DND-41 (cell line): ENCODE data around the gene PMEL.

ENCODE experiments used
- ATAC-seq: fragments of 200-7000 bp; cut with Tn5 transposase; 3 replicates; pipeline ENCODE4 v1.9.1; 2021; ENCODE audit warnings: low read depth; ENCODE audit not compliant: insufficient read depth
- DNase-seq: peaks from one replicate; pipeline ENCODE4 v3.0.0-alpha.2; 2020
- H2AFZ ChIP-seq: 2 replicates; pipeline ENCODE4 v1.6.0; 2012; ENCODE audit warnings: low read depth, low read length
- H3K27ac ChIP-seq: 2 replicates; pipeline ENCODE4 v1.5.1; 2012; ENCODE audit warnings: low read length, inconsistent platforms
- H3K27me3 ChIP-seq: fragments of 200-600 bp; sonication (generic); 2 replicates; pipeline ENCODE4 v1.6.0; 2012; ENCODE audit warnings: low read length, mild to moderate bottlenecking, inconsistent platforms; ENCODE audit not compliant: insufficient read depth, poor library complexity
- H3K36me3 ChIP-seq: 2 replicates; pipeline ENCODE4 v1.5.1; 2012; ENCODE audit warnings: low read length, inconsistent platforms; ENCODE audit not compliant: insufficient read depth
- H3K4me1 ChIP-seq: 2 replicates; pipeline ENCODE4 v1.5.1; 2012; ENCODE audit warnings: mild to moderate bottlenecking, low read length; ENCODE audit not compliant: insufficient read depth
- H3K4me2 ChIP-seq: 2 replicates; pipeline ENCODE4 v1.6.0; 2012; ENCODE audit warnings: mild to moderate bottlenecking, moderate library complexity, low read length, inconsistent platforms; ENCODE audit not compliant: insufficient read depth
- H3K4me3 ChIP-seq, 2 experiments: fragments of 200-600 bp in 1 of 2; shearing (Covaris generic) in 1 of 2; 2 replicates each; pipeline ENCODE4 v1.5.1; 2012 to 2016; ENCODE audit warnings: inconsistent platforms in 2 of 2, low read length in 2 of 2, mild to moderate bottlenecking in 2 of 2, low read depth in 1 of 2, moderate library complexity in 1 of 2
- H3K79me2 ChIP-seq: 2 replicates; pipeline ENCODE4 v1.6.0; 2012; ENCODE audit warnings: low read length, inconsistent platforms; ENCODE audit not compliant: insufficient read depth
- H3K9ac ChIP-seq: 2 replicates; pipeline ENCODE4 v1.6.0; 2012; ENCODE audit warnings: low read depth, mild to moderate bottlenecking, inconsistent platforms, low read length, moderate library complexity
- H3K9me3 ChIP-seq: 2 replicates; pipeline ENCODE4 v1.5.1; 2012; ENCODE audit warnings: low read length, moderate library complexity, mild to moderate bottlenecking, inconsistent platforms; ENCODE audit not compliant: insufficient read depth, severe bottlenecking
- H4K20me1 ChIP-seq: 2 replicates; pipeline ENCODE4 v1.6.0; 2012; ENCODE audit warnings: low read length; ENCODE audit not compliant: insufficient read depth
- EZH2 ChIP-seq: IDR thresholded peaks from 3 replicates; pipeline ENCODE4 v1.6.1; 2012; ENCODE audit warnings: borderline replicate concordance, low read depth, mild to moderate bottlenecking, moderate library complexity, low read length, inconsistent platforms; ENCODE audit not compliant: severe bottlenecking
- TF ChIP-seq, protein P1 (sequence below): IDR thresholded peaks from 2 replicates; pipeline ENCODE4 v1.5.1; 2012; ENCODE audit warnings: borderline replicate concordance, low read length, moderate library complexity, mild to moderate bottlenecking; ENCODE audit not compliant: poor library complexity, severe bottlenecking; ENCODE audit errors: extremely low read depth

The PMEL gene

DNA sequence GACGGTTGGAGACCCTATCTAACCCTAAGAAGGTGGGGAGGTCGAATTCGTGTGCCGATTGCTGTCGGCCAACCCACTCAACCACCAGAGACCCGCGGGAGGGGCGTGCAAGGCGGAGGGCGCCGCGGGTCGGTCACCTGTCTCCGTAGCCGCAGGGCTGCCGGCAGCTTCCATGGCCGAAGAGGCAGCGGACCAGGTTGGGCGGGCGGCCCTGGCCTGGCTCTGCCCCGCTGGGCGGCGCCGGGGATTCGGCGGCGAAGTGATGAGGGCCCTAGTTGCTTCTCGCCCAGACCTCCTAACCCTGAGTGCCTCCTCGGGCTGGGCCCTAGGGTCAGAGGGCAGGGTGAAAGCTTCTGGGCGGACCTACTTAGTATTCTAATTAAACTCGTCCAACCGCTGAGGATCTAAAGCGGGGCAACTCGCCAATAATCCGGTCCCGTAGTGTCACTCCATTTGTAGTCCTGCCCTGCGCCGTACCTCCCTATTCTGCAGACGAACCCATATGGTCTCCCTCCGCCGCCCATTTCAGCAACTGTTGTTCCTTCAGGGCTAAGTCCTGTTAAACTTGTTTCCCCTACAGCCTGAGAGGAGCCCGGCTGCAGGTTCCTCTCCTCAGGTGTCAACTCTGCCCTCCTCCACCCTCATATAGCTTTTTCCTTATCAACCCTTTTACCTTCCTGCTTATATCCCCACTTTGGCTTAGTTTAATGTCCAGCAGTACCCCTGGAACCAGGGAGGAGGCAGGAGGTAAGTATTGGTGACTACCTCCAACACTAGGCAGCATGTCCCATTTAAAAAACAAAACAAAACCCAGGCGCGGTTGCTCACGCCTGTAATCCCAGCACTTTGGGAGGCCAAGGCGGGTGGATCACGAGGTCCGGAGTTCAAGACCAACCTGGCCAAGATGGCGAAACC, 38.0 kb downstream of the PMEL start, which contains the start of gene PYM1:
TSS of gene PYM1 (minus strand) at position 307 of the 915 bp plus-strand sequence. CDS start at position 174, 133 bp downstream.
- TF ChIP-seq, protein P1, sequence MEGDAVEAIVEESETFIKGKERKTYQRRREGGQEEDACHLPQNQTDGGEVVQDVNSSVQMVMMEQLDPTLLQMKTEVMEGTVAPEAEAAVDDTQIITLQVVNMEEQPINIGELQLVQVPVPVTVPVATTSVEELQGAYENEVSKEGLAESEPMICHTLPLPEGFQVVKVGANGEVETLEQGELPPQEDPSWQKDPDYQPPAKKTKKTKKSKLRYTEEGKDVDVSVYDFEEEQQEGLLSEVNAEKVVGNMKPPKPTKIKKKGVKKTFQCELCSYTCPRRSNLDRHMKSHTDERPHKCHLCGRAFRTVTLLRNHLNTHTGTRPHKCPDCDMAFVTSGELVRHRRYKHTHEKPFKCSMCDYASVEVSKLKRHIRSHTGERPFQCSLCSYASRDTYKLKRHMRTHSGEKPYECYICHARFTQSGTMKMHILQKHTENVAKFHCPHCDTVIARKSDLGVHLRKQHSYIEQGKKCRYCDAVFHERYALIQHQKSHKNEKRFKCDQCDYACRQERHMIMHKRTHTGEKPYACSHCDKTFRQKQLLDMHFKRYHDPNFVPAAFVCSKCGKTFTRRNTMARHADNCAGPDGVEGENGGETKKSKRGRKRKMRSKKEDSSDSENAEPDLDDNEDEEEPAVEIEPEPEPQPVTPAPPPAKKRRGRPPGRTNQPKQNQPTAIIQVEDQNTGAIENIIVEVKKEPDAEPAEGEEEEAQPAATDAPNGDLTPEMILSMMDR = peak; percentile 18
- TF ChIP-seq EZH2 = no peak
- H3K4me2 ChIP-seq = peak within 1 kb of the TSS; percentile 94
- H3K4me3 ChIP-seq = peak within 1 kb of the TSS; percentile 70 to 78
- DNase-seq = peak; percentile 92
- H3K27ac ChIP-seq = peak within 1 kb of the TSS; percentile 99
- peaks cover 14% of the 10 kb centered on the region for H4K20me1 ChIP-seq
- H3K9ac ChIP-seq = peak within 1 kb of the TSS; percentile 99
- peaks cover 39% of the 10 kb centered on the region for H3K36me3 ChIP-seq
- H3K9me3 ChIP-seq = no peaks in the 10 kb centered on the region
- H3K79me2 ChIP-seq = peaks cover 77% of the 10 kb centered on the region
- peaks cover 63% of the 10 kb centered on the region for H3K4me1 ChIP-seq
- H3K27me3 ChIP-seq = no peaks in the 10 kb centered on the region
- H2AFZ ChIP-seq = peak within 1 kb of the TSS; percentile 77
- peak; percentile 29 for ATAC-seq

DNA sequence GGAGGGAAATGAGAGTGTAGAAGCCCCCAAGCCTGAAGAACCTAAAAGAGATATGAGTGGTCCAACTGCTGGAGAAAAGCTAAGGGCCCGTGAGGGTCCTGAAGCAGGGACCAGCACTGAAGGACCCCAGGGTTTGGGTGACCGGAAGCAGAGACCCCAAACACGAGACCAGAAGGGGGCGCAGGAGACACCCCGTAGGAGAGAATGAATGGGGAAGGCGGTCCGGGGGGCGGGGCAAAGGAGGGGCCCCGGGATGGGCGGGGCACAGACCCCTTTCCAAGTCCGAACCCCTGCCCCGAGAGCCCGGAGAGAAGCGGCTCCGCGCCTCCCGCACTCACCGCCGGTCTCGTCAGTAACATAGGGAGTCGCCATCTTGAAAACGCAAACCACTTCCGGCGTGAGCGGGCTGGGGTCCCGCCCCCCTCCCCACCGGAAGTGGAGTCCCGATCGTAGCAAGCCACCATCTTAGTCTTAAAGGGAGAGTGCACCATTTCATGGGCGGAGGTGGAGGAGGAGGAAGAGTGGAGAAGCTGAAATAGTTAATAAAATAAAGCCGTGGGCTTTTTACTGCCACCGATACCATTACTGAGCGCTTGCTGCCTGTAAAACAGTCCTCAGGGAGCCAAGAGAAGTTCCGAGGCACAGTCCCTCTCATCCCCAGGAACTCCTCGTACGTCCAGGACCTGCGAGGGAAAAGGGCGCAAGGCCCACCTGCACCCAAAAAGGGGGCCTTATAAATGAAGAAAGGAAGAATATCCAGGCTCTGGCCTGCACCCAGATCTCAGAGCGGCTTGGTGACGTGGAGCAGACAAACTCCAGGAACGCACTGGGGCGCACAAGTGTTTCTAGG, 38.9 kb downstream of the PMEL start:
- ATAC-seq (peak; percentile 35), DNase-seq (peak; percentile 96)
- peaks cover 39% of the 10 kb centered on the region for H3K36me3 ChIP-seq
- peak overlapping the region; percentile 99 for H3K27ac ChIP-seq
- H3K4me2 ChIP-seq = peak overlapping the region; percentile 94
- H2AFZ ChIP-seq = peak overlapping the region; percentile 77
- peaks cover 62% of the 10 kb centered on the region for H3K4me1 ChIP-seq
- no peaks in the 10 kb centered on the region for H3K9me3 ChIP-seq
- peak overlapping the region; percentile 70 to 78 for H3K4me3 ChIP-seq
- TF ChIP-seq EZH2 = no peak
- TF ChIP-seq, protein P1 = peak; percentile 81
- peaks cover 77% of the 10 kb centered on the region for H3K79me2 ChIP-seq
- peaks cover 7% of the 10 kb centered on the region; the same call in 1 of the 2 replicates for H4K20me1 ChIP-seq
- no peaks in the 10 kb centered on the region for H3K27me3 ChIP-seq
- H3K9ac ChIP-seq = peak overlapping the region; percentile 99

DNA sequence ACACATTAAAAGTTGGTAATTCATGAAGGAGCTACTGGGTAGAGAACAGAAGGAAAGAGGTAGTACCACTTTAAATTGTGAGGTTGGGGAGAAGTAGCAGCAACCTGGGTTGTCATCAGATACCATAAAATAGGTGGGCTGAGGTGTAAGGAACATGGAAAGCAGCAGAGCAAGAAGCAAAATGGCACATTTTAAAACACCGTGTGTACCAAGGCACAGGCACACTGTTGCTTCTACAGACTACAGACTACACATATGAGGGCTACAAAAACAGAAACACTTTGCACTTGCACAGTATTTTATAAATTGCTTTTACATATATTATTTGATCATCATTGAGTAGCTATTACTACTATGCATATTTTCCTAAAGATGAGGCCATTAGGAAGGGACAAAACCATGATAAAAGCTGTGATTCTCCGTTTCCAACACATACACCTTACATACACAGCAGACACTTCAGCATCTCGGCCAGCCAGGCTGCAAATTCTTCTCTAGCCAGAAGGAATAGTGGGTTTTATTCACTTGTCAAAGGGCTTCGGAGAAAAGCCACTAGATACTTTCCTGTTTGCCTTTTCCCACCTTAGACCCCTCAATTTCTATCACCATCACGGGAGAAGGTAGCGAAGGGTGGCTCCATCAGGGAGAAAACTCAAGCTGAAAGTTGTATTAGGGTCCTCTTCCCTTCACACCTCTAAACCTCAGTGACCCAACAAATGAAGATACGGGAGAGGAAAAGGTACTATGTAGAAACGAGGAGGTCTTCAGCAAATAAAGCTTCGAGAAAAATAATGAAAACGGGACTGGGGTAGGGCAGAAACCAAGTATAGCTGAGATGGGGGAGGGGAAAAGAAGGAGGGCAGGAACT, 39.7 kb downstream of the PMEL start:
- peaks cover 64% of the 10 kb centered on the region for H3K4me1 ChIP-seq
- H2AFZ ChIP-seq = peak overlapping the region; percentile 77
- H4K20me1 ChIP-seq = peaks cover 10% of the 10 kb centered on the region; the same call in 1 of the 2 replicates
- peak overlapping the region; percentile 99 for H3K27ac ChIP-seq
- ATAC-seq (no peak), DNase-seq (peak; percentile 16)
- TF ChIP-seq EZH2 = no peak
- TF ChIP-seq, protein P1 = no peak
- peak overlapping the region; percentile 99 for H3K9ac ChIP-seq
- H3K4me3 ChIP-seq = peak overlapping the region; percentile 70 to 78
- H3K9me3 ChIP-seq = no peaks in the 10 kb centered on the region
- H3K79me2 ChIP-seq = peaks cover 77% of the 10 kb centered on the region
- no peaks in the 10 kb centered on the region for H3K27me3 ChIP-seq
- H3K36me3 ChIP-seq = peaks cover 45% of the 10 kb centered on the region
- peak overlapping the region; percentile 94 for H3K4me2 ChIP-seq
